Activated CD4-positive, alpha-beta T cell treated with anti-CD3 and anti-CD28 coated beads, Interleukin-2, amount 50 U/mL, for 16 hours (primary cell): Measurements from ENCODE around the gene NUMB.
"Not testable (repeated sequence)": the region's sequence is repeated elsewhere in the genome, so short reads cannot be mapped to it uniquely, and the experiment has no call there.

ENCODE experiments used
- DNase-seq: peaks from one replicate; pipeline ENCODE4 v3.0.0-alpha.2; 2020

The NUMB gene

GRCh38 chr14:73463411-73463810 lies 5.1 kb upstream of the NUMB start:
- peak; percentile 92 for DNase-seq

- no peak for DNase-seq
These were observed 4.5 kb upstream of the NUMB start for GRCh38 chr14:73462815-73463214.

DNA sequence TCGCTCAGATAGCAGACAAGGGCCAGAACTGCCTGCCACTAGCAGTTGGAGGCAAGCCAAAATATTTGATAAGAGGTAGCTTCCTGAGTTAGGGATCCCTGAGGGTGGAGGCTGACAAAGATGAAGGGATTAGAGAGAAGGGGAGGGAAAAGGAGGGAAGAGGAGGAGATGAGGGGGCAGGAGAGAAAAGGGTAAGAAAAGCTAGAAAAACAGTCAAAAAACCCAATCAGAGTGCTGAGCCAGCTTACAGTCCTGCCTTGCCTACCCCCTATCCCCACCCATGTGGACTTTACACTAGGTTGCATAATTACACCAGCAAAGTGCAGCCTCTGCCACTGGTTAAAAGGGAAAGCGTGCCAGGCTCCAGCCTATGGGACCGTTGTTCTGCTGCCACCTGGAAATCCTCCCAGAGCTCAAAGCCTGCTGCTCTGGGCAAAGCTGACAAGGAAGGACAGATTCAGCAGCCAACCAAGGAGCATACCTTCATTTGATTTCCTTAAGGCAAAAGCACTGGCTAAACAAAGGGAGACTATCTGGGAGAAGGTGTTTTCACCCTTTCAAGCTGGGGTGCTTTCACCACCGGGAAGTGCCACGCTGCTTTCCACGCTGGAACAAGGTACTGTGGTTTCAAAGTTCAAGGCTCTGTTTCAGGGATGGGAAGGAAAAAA lies 3.8 kb upstream of the NUMB start:
- DNase-seq, result no peak

- DNase-seq, result no peak
These were observed 3.2 kb upstream of the NUMB start for GRCh38 chr14:73461478-73462047.

DNA sequence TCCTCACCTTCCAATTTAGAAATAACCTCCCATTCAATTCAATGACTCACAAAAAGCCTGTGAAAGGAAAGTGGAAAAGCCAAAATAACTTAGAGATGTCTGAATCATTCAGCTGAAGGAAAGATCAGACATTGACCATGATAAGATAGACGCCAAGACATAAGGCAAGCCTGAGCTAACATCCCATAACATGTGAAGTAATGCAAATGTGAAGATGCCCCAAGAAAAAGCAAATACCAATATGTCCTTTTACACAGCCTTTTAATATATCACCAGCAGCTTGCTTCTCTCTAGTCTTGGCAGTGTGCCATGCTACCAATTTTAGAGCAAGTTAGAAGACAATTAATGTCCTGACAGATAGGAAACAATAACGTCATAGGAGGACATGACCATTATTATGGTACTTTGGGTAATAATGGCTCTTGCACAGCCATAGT lies 2.4 kb upstream of the NUMB start:
- DNase-seq, result no peak

- no peak for DNase-seq
These were observed 1.6 kb upstream of the NUMB start for GRCh38 chr14:73459959-73460358.

DNA sequence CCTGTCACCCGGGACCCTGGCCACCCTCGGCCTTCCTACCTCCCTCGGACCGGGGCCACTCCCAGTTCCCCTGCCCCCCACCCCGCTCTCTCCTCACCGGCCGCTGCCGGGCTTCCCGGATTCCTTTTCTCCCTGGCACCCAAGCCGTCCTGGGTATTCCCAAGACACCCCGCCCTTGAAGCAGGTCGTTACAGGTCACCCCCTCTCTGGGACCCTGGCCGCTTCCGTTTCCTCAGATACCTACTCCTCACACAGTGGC lies 493 bp downstream of the NUMB start:
- DNase-seq, result no peak

GRCh38 chr14:73457041-73457923 lies 1.1 kb downstream of the NUMB start:
- no peak for DNase-seq

- DNase-seq, result no peak
These were observed 3.1 kb downstream of the NUMB start for GRCh38 chr14:73455294-73455693.

DNA sequence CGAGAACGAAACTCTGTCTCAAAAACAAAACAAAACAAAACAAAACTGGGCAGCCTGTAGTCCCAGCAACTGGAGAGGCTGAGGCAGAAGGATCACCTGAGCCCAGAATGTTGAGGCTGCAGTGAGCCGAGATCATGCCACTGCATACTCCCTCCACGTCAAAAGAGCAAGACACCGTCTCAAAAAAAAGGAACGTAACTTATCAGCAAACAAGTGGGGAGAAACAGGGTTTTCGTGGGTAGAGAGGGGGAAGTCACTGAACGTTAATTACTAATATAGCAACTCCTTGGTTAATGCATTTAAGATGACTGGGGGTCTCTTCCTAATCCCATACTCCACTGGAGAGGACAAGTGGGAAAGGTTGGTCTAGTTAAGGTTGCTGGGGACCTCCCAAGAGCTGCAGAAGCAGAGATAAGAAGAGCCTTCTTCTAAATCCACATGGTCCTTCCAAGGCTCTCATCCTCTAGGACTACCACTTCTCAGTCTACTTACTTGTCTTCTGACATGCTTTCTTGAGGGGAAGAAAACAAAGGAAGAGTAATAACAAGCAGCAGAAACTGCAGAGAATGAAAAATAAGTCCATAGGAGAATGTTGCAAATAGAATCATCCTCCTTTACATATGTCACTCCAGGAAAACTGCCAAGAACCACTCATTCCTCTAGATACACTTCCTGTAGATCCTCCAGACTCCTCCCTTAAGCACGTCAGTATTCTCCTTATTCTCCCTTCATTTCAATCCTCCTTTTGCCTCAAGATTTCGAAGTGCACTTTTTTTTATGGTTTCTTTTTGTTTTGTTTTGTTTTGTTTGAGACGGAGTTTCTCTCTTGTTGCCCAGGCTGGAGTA lies 5.8 kb downstream of the NUMB start:
- DNase-seq, result no peak

DNA sequence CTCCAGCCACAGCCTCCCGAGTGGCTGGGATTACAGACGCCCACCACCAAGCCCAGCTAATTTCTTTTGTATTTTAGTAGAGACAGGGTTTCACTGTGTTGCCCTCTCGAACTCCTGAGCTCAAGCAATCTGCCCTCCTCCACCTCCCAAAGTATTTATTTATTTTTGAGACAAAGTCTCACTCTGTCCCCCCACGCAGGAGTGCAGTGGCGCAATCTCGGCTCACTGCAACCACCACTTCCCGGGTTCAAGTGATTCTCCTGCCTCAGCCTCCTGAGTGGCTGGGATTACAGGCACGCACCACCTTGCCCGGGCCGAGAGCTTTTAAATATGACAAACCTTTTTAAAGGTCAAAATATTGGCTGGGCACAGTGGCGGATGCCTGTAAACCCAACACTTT lies 14.6 kb downstream of the NUMB start:
- no peak for DNase-seq

DNA sequence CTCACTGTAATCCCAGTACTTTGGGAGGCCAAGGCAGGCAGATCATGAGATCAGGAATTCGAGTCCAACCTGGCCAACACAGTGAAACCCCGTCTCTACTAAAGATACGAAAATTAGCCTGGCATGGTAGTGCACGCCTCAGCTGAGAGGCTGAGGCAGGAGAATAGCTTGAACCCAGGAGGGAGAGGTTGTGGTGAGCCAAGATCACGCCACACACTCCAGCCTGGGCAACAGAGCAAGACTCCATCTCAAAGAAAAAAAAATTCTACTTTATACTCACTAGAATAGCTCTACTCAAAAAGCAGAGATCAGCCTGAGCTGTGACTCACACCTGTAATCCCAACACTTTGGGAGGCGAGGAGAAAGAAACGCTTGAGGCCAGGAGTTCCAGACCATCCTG lies 17.1 kb downstream of the NUMB start:
- no peak for DNase-seq

DNA sequence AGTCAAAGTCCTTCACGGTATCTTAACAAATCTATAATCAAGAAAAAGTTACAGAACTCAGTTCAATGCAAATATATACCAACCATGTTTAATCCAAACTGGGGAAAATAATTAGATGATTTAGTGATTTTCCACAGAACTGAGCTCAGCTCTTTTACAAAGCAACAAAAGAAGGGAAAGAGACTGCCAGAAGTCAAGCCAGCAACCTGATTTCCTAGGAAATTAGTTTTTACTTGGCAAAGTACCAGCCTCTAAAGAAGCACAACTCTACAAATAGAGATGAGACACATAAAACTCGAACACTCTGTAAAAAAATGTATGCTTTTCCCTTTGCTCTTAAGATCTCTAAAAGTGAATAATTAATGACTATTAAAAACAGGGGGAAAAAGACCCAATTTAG lies 19.4 kb downstream of the NUMB start:
- DNase-seq, result no peak

- no peak for DNase-seq
These were observed 21.1 kb downstream of the NUMB start for GRCh38 chr14:73437206-73437605.

GRCh38 chr14:73432124-73432523 lies 26.2 kb downstream of the NUMB start:
- DNase-seq, result no peak

GRCh38 chr14:73428353-73428824 lies 30.0 kb downstream of the NUMB start:
- DNase-seq, result no peak

GRCh38 chr14:73427516-73428264 lies 30.7 kb downstream of the NUMB start:
- no peak for DNase-seq

GRCh38 chr14:73426877-73427276 lies 31.5 kb downstream of the NUMB start:
- DNase-seq, result no peak

GRCh38 chr14:73424453-73424852 lies 33.9 kb downstream of the NUMB start:
- DNase-seq, result no peak

GRCh38 chr14:73423092-73423491 lies 35.3 kb downstream of the NUMB start:
- not testable (repeated sequence) for DNase-seq

DNA sequence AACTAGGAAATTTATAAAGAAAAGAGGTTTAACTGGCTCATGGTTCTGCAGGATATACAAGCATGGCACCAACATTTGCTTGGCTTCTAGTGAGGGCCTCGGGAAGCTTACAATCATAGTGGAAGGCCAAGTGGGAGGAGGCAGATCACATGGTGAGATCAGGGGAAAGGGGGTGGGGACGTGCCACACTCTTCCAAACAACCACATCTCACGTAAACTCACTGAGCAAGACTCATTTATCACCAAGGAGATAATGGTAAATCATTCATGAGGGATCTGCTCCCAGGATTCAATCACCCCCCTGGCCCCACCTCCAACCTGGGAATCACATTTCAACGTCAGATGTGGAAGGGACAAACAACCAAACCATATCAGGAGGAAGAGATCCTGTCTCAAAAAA lies 35.8 kb downstream of the NUMB start:
- DNase-seq, result no peak

GRCh38 chr14:73418227-73418626 lies 40.1 kb downstream of the NUMB start:
- no peak for DNase-seq
